Endodermal cell (in vitro differentiated cells): ENCODE results near the gene NAV1. TPM values are rescaled to one million over a fixed set of nuclear protein-coding genes. Genes with fewer than 3 reads are reported as not detected.

ENCODE experiments used
- DNase-seq: peaks from one replicate; pipeline ENCODE4 v3.0.0-alpha.2; 2017
- H3K27ac ChIP-seq: 2 replicates; pipeline ENCODE4 v1.5.1; 2013; ENCODE audit warnings: mild to moderate bottlenecking, low read depth, low read length, moderate library complexity
- H3K27me3 ChIP-seq: 2 replicates; pipeline ENCODE4 v1.6.1; 2013; ENCODE audit warnings: mild to moderate bottlenecking, low read length, moderate library complexity; ENCODE audit not compliant: insufficient read depth, control insufficient read depth, poor library complexity, severe bottlenecking
- H3K36me3 ChIP-seq: 2 replicates; pipeline ENCODE4 v1.7.0; 2013; ENCODE audit warnings: mild to moderate bottlenecking, low read length, moderate library complexity; ENCODE audit not compliant: control insufficient read depth, insufficient read depth
- H3K4me1 ChIP-seq: one replicate; pipeline ENCODE4 v1.7.0; 2013; ENCODE audit warnings: low read length; ENCODE audit not compliant: control insufficient read depth, insufficient read depth
- H3K4me3 ChIP-seq: 2 replicates; pipeline ENCODE4 v1.5.1; 2013; ENCODE audit warnings: mild to moderate bottlenecking, low read length, moderate library complexity
- H3K9ac ChIP-seq: 2 replicates; pipeline ENCODE4 v1.6.1; 2013; ENCODE audit warnings: mild to moderate bottlenecking, low read length, moderate library complexity; ENCODE audit not compliant: poor library complexity, severe bottlenecking; ENCODE audit errors: extremely low read depth
- H3K9me3 ChIP-seq: 2 replicates; pipeline ENCODE4 v1.6.1; 2013; ENCODE audit warnings: mild to moderate bottlenecking, low read length, moderate library complexity; ENCODE audit not compliant: control insufficient read depth
- H3K27ac Mint-ChIP-seq: 2 replicates; pipeline ENCODE4 v1.8.0; 2020; ENCODE audit warnings: mixed read lengths
- H3K27me3 Mint-ChIP-seq: 2 replicates; pipeline ENCODE4 v1.8.0; 2021; ENCODE audit warnings: mild to moderate bottlenecking, mixed read lengths; ENCODE audit not compliant: insufficient read depth
- H3K36me3 Mint-ChIP-seq: 2 replicates; pipeline ENCODE4 v1.8.0; 2020; ENCODE audit warnings: low read depth, mixed read lengths
- H3K4me1 Mint-ChIP-seq: 2 replicates; pipeline ENCODE4 v1.8.0; 2020; ENCODE audit warnings: mixed read lengths
- H3K4me3 Mint-ChIP-seq: 2 replicates; pipeline ENCODE4 v1.8.0; 2020; ENCODE audit warnings: mild to moderate bottlenecking, moderate library complexity, mixed read lengths
- H3K9me3 Mint-ChIP-seq: 2 replicates; pipeline ENCODE4 v1.8.0; 2020; ENCODE audit warnings: mild to moderate bottlenecking, mixed read lengths
- WGBS, 2 experiments: methylation state at CpG; one replicate each; pipeline versions ENCODE4 v1.1.5 to v1.1.7; 2013; ENCODE audit warnings: missing lambda C conversion rate in 2 of 2, mixed read lengths in 1 of 2; ENCODE audit not compliant: insufficient coverage in 1 of 2, insufficient read length in 1 of 2; 5-methylcytosine and 5-hydroxymethylcytosine counted together
- total RNA-seq, 2 donors: library from RNA; stranded (reverse); fragmentation: NEBNext Ultra II Directional in 1 of 2; extraction: Animal tissue kit (Norgen Biotek cat#: 25700) in 1 of 2; gene quantifications; 2 replicates in 1 of 2; 3 replicates in 1 of 2; pipeline ENCODE4 v1.2.1, GENCODE V29; 2021
- TF ChIP-seq, protein P1 (sequence below): fragments of 200-600 bp; sonication (generic); conservative IDR thresholded peaks from 2 replicates; pipeline ENCODE4 v1.5.0; 2021; ENCODE audit warnings: antibody characterized with exemption, mild to moderate bottlenecking

The NAV1 gene
- total RNA-seq, 2 donors from 2014 or later = 42.2 to 62.5 TPM

DNA sequence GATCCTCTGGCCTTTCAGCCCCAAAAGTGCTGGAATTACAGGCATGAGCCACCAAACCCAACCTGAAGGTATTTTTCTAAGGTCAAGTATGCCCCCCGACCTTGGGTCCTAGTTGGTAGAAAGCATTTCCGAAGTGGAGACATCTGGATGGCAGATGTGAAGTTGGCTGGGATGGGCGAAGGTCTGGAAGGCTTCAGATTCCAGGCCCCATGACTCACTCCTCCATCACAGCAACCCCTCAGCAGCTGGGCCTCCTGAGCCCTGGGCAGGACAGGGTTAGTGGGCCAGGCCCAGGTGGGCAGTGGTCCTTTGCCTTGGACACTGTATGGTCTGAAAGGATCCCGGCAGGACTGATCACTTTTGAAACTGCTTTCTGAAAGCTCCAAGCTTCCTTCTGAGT, 23.3 kb downstream of the NAV1 start:
- TF ChIP-seq, protein P1, sequence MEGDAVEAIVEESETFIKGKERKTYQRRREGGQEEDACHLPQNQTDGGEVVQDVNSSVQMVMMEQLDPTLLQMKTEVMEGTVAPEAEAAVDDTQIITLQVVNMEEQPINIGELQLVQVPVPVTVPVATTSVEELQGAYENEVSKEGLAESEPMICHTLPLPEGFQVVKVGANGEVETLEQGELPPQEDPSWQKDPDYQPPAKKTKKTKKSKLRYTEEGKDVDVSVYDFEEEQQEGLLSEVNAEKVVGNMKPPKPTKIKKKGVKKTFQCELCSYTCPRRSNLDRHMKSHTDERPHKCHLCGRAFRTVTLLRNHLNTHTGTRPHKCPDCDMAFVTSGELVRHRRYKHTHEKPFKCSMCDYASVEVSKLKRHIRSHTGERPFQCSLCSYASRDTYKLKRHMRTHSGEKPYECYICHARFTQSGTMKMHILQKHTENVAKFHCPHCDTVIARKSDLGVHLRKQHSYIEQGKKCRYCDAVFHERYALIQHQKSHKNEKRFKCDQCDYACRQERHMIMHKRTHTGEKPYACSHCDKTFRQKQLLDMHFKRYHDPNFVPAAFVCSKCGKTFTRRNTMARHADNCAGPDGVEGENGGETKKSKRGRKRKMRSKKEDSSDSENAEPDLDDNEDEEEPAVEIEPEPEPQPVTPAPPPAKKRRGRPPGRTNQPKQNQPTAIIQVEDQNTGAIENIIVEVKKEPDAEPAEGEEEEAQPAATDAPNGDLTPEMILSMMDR = no peak
- no peak overlapping the region for H3K27ac Mint-ChIP-seq

DNA sequence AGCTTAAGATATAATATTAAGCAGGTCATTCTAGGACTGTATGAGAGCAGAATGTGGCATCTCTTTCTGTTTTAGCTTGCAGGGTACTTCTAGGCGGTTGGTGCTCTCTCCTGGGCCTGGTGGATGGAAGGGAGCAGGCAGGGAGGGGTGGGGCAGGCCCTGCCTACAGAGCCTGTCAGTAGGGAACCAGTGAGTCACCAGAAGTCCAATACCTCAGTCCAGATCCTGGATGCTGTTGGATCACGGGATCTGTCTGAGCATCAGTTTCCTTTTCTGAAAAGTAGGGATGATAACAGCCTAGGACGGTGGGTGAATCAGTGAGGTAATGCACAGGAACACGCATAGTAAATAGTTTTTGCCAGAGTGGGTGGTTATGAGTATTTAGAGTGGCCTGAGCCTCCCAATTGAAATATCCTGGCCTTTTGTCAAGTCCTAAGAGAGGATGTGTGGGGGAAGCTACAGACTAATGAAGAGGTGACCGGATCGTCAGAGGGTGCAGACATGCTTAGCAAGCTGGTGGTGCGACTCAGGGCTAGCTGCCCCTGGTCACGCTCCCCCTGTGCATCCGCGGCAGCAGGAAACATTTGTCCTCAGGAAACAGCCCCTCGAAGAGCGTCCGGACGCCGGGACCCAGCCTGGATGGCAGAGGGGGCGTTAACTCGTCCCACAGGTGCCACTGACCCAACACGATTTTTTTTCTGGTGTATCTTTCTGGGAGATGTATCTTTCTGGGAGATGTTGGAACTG, 23.9 kb downstream of the NAV1 start:
- DNase-seq = no peak
- Histone ChIP-seq H3K27me3 (no peaks in the 10 kb centered on the region), H3K4me3 (no peak overlapping the region), H3K4me1 (no peaks in the 10 kb centered on the region), H3K9ac (no peak overlapping the region), H3K27ac (no peak overlapping the region), H3K36me3 (no peaks in the 10 kb centered on the region), H3K9me3 (no peaks in the 10 kb centered on the region)
- Mint-ChIP-seq H3K4me3 (no peak overlapping the region), H3K9me3 (no peaks in the 10 kb centered on the region), H3K27ac (no peak overlapping the region), H3K36me3 (no peaks in the 10 kb centered on the region), H3K27me3 (peaks cover 7% of the 10 kb centered on the region), H3K4me1 (peaks cover 6% of the 10 kb centered on the region)
- TF ChIP-seq, protein P1 = no peak
- 93 to 94% methylated on average over 16 to 18 of the region's 18 CpGs for WGBS, 2 experiments

More for the DNA sequence above, 23.3 kb downstream of the NAV1 start:
- Histone ChIP-seq H3K4me3 (no peak overlapping the region), H3K4me1 (no peaks in the 10 kb centered on the region), H3K27ac (no peak overlapping the region), H3K9me3 (no peaks in the 10 kb centered on the region), H3K36me3 (no peaks in the 10 kb centered on the region), H3K27me3 (no peaks in the 10 kb centered on the region), H3K9ac (no peak overlapping the region)
- Mint-ChIP-seq H3K27me3 (peaks cover 7% of the 10 kb centered on the region), H3K4me1 (peaks cover 6% of the 10 kb centered on the region), H3K9me3 (no peaks in the 10 kb centered on the region), H3K4me3 (no peak overlapping the region), H3K36me3 (no peaks in the 10 kb centered on the region)
- WGBS, 2 experiments = 89% methylated on average over 3 to 4 of the region's 4 CpGs
- DNase-seq = no peak

DNA sequence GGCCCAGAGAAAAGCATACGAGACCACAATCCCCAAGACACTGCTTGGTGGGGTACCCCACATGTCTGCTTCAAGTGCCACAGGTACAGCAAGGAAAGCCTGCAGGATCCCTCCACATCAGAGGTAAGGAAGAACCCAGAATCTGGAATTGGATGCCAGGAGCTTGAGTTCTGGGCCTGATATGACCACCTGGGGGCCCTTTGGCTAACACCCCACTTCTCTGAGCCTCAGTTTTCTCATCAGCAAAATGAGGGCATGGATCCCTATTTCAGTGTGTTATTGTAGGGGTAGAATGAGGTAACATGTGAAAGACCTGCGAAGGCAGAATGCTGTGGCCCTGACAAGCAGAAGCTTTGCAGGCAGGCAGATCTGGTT, 24.5 kb downstream of the NAV1 start:
- no peak overlapping the region for H3K27ac Mint-ChIP-seq
- Histone ChIP-seq H3K27ac (no peak overlapping the region), H3K36me3 (no peaks in the 10 kb centered on the region), H3K27me3 (no peaks in the 10 kb centered on the region), H3K9me3 (no peaks in the 10 kb centered on the region), H3K9ac (no peak overlapping the region), H3K4me3 (no peak overlapping the region), H3K4me1 (no peaks in the 10 kb centered on the region)
- TF ChIP-seq, protein P1 = no peak
- WGBS, 2 experiments = 91 to 100% methylated on average over 2 of the region's 2 CpGs
- no peak overlapping the region for H3K4me3 Mint-ChIP-seq
- H3K4me1 Mint-ChIP-seq = peaks cover 6% of the 10 kb centered on the region
- no peaks in the 10 kb centered on the region for H3K36me3 Mint-ChIP-seq
- H3K9me3 Mint-ChIP-seq = no peaks in the 10 kb centered on the region
- DNase-seq = no peak
- H3K27me3 Mint-ChIP-seq = peaks cover 7% of the 10 kb centered on the region
